ENCODE data around the gene CHST3. TPM values are rescaled to one million over a fixed set of nuclear protein-coding genes. Genes with fewer than 3 reads are reported as not detected.

CHST3 gene
- total RNA-seq, 4 donors from 2014 or later = 15.7 to 33.0 (median 20.6) TPM

GRCh38 chr10:72016608-72017300 is 52.6 kb downstream of the CHST3 start:
- TF ChIP-seq CTCF (IDR thresholded peaks at IDR 0.05) = no peak
- TF ChIP-seq POLR2A (IDR thresholded peaks at IDR 0.05) = no peak
- WGBS, 2 donors = 60 to 68% methylated on average over 13 of the region's 13 CpGs
- no peak for DNase-seq (ENCODE audit: low spot score in 2 of 2)
- intact Hi-C loops (cut with DNase I; ENCODE audit: low total_unique reads) = no loop called here
- H3K4me3 ChIP-seq (ENCODE audit: low read depth, poor library complexity, severe bottlenecking) = no peak overlapping the region

DNA sequence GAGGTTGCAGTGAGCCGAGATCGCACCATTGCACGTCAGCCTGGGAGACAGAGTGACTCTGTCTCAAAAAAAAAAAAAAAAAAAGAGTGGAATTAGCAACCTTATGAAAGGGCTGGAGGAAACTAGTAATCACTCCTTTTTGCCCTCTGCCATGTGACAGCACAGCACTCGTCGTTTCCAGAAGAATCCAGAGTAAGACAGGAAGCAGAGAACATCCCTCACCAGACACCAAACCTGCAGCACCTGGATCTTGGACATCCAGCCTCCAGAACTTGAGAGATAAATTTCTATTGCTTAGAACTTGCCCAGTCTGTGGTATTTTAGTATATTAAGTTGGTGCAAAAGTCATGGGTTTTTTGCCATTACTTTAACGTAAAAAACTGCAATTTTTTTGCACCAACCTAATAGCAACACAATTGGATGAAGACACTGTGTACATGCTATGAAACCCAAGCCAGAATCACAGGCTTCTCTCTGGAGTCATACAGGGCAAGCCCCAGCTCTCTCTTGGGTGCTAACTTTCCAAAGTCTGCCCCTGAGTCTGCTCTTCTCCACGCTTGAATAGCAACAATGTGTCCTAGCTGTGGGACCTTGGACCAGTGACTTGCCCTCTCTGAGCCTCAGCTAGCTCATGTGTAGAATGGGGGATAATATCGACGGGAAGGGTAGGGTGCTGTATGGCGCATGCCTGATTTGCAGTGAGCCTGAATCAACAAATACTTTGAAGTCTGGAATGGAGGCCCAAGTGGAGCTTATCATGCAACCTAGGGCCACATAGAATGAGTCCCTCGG is 55.1 kb downstream of the CHST3 start:
- intact Hi-C loops (cut with DNase I; ENCODE audit: low total_unique reads) = no loop called here
- TF ChIP-seq POLR2A (IDR thresholded peaks at IDR 0.05) (no peak), CTCF (IDR thresholded peaks at IDR 0.05) (no peak)
- DNase-seq (ENCODE audit: low spot score in 2 of 2) = no peak
- no peak overlapping the region for H3K4me3 ChIP-seq (ENCODE audit: low read depth, poor library complexity, severe bottlenecking)
- 92 to 94% methylated on average over 11 of the region's 11 CpGs for WGBS, 2 donors

DNA sequence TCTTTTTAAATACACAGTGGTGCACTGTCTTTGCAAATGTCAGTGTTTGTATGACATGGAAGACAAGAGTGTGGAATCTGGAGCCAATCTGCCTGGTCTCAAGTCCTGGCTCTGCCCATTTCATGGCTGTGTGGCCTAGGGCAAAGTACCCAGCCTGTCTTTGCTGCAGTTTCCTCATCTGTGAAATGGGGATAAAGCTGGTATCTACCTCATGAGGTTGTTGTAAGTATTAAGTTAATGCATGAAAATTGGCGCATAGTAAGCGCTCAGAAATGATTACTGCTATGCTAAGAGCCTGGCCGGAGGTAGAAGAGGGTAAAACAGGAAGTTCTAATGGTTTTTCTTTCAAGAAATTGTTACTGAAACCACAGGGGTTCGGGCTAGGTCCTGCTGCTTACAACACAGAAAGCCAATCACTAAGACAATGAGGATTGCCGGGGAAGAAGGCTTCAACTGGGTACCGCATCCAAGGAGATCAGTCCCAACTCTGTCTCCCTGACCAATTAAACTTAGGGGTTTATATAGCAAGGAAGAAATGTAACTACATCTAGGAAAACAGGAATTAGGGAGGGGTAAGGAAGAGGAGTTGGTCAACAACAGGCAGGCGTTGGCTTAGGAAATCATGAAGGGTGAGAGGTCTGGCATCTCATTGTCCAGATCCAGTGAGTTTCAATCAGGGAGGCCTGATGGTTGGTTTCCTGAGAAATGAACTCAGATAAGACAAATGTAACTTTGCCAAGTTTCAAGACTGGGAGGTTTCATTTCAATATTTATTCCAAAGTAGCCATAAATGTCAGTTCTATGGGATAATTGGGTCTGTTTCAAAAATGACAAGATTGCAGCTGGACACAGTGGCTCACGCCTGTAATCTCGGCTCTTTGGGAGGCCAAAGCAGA is 57.0 kb downstream of the CHST3 start:
- intact Hi-C loops (cut with DNase I; ENCODE audit: low total_unique reads) = no loop called here
- no peak overlapping the region for H3K4me3 ChIP-seq (ENCODE audit: low read depth, poor library complexity, severe bottlenecking)
- TF ChIP-seq POLR2A (IDR thresholded peaks at IDR 0.05) (no peak), CTCF (IDR thresholded peaks at IDR 0.05) (no peak)
- WGBS, 2 donors = 83 to 85% methylated on average over 9 of the region's 9 CpGs
- no peak for DNase-seq (ENCODE audit: low spot score in 2 of 2)

DNA sequence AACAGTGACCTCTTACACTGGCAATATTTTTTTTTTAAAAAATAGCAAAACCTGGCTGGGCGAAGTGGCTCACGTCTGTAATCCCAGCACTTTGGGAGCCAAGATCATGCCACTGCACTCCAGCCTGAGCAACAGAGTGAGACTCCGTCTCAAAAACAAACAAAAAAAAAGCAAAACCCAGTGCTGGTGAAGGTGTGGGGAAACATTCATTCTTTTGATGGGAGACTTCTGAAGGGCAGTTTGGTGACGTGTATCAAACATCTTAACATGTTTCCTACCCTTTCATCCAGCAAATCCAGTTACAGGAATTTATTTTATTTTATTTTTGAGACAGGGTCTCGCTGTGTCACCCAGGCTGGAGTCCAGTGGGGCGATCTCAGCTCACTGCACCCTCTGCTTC is 58.0 kb downstream of the CHST3 start:
- H3K4me3 ChIP-seq (ENCODE audit: low read depth, poor library complexity, severe bottlenecking) = no peak overlapping the region
- DNase-seq (ENCODE audit: low spot score in 2 of 2) = no peak
- intact Hi-C loops (cut with DNase I; ENCODE audit: low total_unique reads) = no loop called here
- TF ChIP-seq POLR2A (IDR thresholded peaks at IDR 0.05) = no peak
- TF ChIP-seq CTCF (IDR thresholded peaks at IDR 0.05) = no peak
- WGBS, 2 donors = 87 to 90% methylated on average over 6 of the region's 6 CpGs

DNA sequence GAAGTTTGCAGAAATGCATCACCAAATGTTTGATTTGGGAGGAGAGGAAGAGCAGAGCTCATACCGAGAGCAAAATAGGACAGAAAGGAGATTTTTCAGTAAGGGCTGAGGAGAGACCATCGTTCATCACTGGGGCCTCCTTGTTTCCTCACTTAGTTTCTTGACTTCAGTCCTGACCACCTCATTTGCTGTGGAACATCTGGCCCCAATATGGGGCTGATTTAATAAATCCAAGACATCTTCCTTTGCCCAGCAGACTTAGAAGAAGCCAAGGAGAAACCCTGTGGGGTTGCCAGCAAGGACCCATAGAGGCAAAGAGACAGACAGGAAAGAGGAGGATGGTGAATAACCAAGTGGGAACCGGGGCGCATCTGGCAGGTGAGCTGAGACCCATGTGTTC is 60.4 kb downstream of the CHST3 start:
- TF ChIP-seq POLR2A (IDR thresholded peaks at IDR 0.05) (no peak), CTCF (IDR thresholded peaks at IDR 0.05) (no peak)
- 53 to 67% methylated on average over 4 of the region's 4 CpGs for WGBS, 2 donors
- intact Hi-C loops (cut with DNase I; ENCODE audit: low total_unique reads) = no loop called here
- H3K4me3 ChIP-seq (ENCODE audit: low read depth, poor library complexity, severe bottlenecking) = no peak overlapping the region
- DNase-seq (ENCODE audit: low spot score in 2 of 2) = no peak

All from lower leg skin (tissue), 4 donors.